Testis (tissue), 3 donors: ENCODE measurements around the gene HLA-A. TPM values are rescaled to one million over a fixed set of nuclear protein-coding genes. Genes with fewer than 3 reads are reported as not detected.

ENCODE experiments used
- DNase-seq: peaks from one replicate; pipeline ENCODE4 v3.0.0-alpha.2; 2019
- H3K27ac ChIP-seq, 2 donors: fragments of 200-600 bp; sonication (generic); one replicate each; pipeline ENCODE4 v1.5.1; 2019
- H3K27me3 ChIP-seq: fragments of 200-600 bp; sonication (generic); one replicate; pipeline ENCODE4 v1.5.1; 2019
- H3K36me3 ChIP-seq: fragments of 200-600 bp; sonication (generic); one replicate; pipeline ENCODE4 v1.5.1; 2017; ENCODE audit warnings: low read depth; ENCODE audit errors: missing control alignments
- H3K4me1 ChIP-seq: fragments of 200-600 bp; sonication (generic); one replicate; pipeline ENCODE4 v1.5.1; 2019
- H3K4me3 ChIP-seq, 2 donors: fragments of 200-600 bp; sonication (generic); one replicate each; pipeline ENCODE4 v1.5.1; 2017 to 2019
- H3K9me3 ChIP-seq: fragments of 200-600 bp; sonication (generic); one replicate; pipeline ENCODE4 v1.5.1; 2017
- CTCF ChIP-seq, 3 experiments: fragments of 450-650 bp in 2 of 3; fragments of 200-600 bp in 1 of 3; sonication (generic) in 1 of 3; IDR thresholded peaks; one replicate each; pipeline ENCODE4 v1.5.1; 2016 to 2019; ENCODE audit warnings: antibody characterized with exemption in 3 of 3, mild to moderate bottlenecking in 2 of 3, moderate library complexity in 1 of 3
- POLR2A ChIP-seq: fragments of 450-650 bp; IDR thresholded peaks from one replicate; pipeline ENCODE4 v1.6.1; 2017; ENCODE audit warnings: antibody characterized with exemption, mild to moderate bottlenecking, moderate library complexity
- WGBS, 2 donors: methylation state at CpG; one replicate each; pipeline ENCODE4 v1.1.5; 2018; 5-methylcytosine and 5-hydroxymethylcytosine counted together
- intact Hi-C: fragments of 100-400 bp; cut with DNase I; formaldehyde crosslinking; loops from one replicate; pipeline ENCODE4 v1.15.1; 2023; ENCODE audit warnings: low total_unique reads
- polyA plus RNA-seq: library from polyadenylated mRNA; stranded (reverse); fragments of 350-450 nt; fragmentation: Illumina TruSeq; extraction: RNeasy Lipid Tissue Mini Kit (QIAGEN cat#74804); gene quantifications from one replicate; pipeline ENCODE4 v1.2.3, GENCODE V29; 2014; ENCODE audit warnings: low read depth, low replicate concordance; ENCODE audit not compliant: insufficient read depth
- total RNA-seq, 2 donors: library from RNA; depleted of rRNA; stranded (reverse); fragments of >200 nt; gene quantifications; one replicate each; pipeline ENCODE4 v1.2.3, GENCODE V29; 2016

HLA-A gene
- total and polyA plus RNA-seq, 3 donors from 2014 or later, result 282 to 586 (median 504) TPM

- intact Hi-C loops, result no loop called here
- TF ChIP-seq POLR2A (no peak), CTCF (IDR thresholded peaks at IDR 0.05) (no peak)
- WGBS, 2 donors, result 71 to 81% methylated on average over 6 to 7 of the region's 7 CpGs
These were observed 7.6 kb downstream of the HLA-A start for GRCh38 chr6:29949934-29950333.

GRCh38 chr6:29951882-29952281 lies 9.6 kb downstream of the HLA-A start:
- intact Hi-C loops, result no loop called here

More at GRCh38 chr6:29949934-29950333, 7.6 kb downstream of the HLA-A start:
- no peaks in the 10 kb centered on the region for H3K4me1 ChIP-seq
- H3K36me3 ChIP-seq, result no peaks in the 10 kb centered on the region
- H3K27me3 ChIP-seq, result no peaks in the 10 kb centered on the region
- no peak overlapping the region for H3K27ac ChIP-seq
- H3K4me3 ChIP-seq, result no peak overlapping the region
- no peak for DNase-seq
- no peaks in the 10 kb centered on the region for H3K9me3 ChIP-seq

GRCh38 chr6:29953001-29953441 lies 10.7 kb downstream of the HLA-A start:
- intact Hi-C loops, result no loop called here
- H3K36me3 ChIP-seq, result no peaks in the 10 kb centered on the region
- no peaks in the 10 kb centered on the region for H3K9me3 ChIP-seq
- 67% methylated on average over 3 of the region's 3 CpGs for WGBS, 2 donors
- peak; percentile 82 for DNase-seq
- H3K4me1 ChIP-seq, result no peaks in the 10 kb centered on the region
- no peak overlapping the region for H3K27ac ChIP-seq
- no peaks in the 10 kb centered on the region for H3K27me3 ChIP-seq
- H3K4me3 ChIP-seq, result no peak overlapping the region
- TF ChIP-seq CTCF (IDR thresholded peaks at IDR 0.05), result no peak

More at GRCh38 chr6:29951882-29952281, 9.6 kb downstream of the HLA-A start:
- Histone ChIP-seq H3K27me3 (no peaks in the 10 kb centered on the region), H3K4me1 (no peaks in the 10 kb centered on the region), H3K4me3 (no peak overlapping the region), H3K36me3 (no peaks in the 10 kb centered on the region), H3K27ac (no peak overlapping the region), H3K9me3 (no peaks in the 10 kb centered on the region)
- TF ChIP-seq POLR2A, result no peak
- no peak for TF ChIP-seq CTCF (IDR thresholded peaks at IDR 0.05)
- 65 to 69% methylated on average over 3 of the region's 3 CpGs for WGBS, 2 donors
- DNase-seq, result no peak

- H3K4me1 ChIP-seq, result no peaks in the 10 kb centered on the region
- H3K27ac ChIP-seq, result no peak overlapping the region
- 30 to 52% methylated on average over 2 of the region's 2 CpGs for WGBS, 2 donors
- H3K4me3 ChIP-seq, result no peak overlapping the region
- TF ChIP-seq POLR2A (no peak), CTCF (IDR thresholded peaks at IDR 0.05) (no peak)
- H3K27me3 ChIP-seq, result no peaks in the 10 kb centered on the region
- no peak for DNase-seq
- no peaks in the 10 kb centered on the region for H3K9me3 ChIP-seq
- H3K36me3 ChIP-seq, result no peaks in the 10 kb centered on the region
- intact Hi-C loops, result no loop called here
These were observed 11.4 kb downstream of the HLA-A start for GRCh38 chr6:29953686-29954085.

GRCh38 chr6:29954272-29954671 lies 11.9 kb downstream of the HLA-A start:
- H3K27ac ChIP-seq, result no peak overlapping the region
- DNase-seq, result no peak
- H3K27me3 ChIP-seq, result no peaks in the 10 kb centered on the region
- no peaks in the 10 kb centered on the region for H3K4me1 ChIP-seq
- H3K4me3 ChIP-seq, result no peak overlapping the region
- 83 to 90% methylated on average over 1 of the region's 1 CpG for WGBS, 2 donors
- H3K9me3 ChIP-seq, result no peaks in the 10 kb centered on the region
- no peak for TF ChIP-seq POLR2A
- TF ChIP-seq CTCF (IDR thresholded peaks at IDR 0.05), result no peak
- intact Hi-C loops, result no loop called here
- no peaks in the 10 kb centered on the region for H3K36me3 ChIP-seq
